RWPE2 (cell line): ENCODE measurements around the gene NONO.

Experiments used
- ATAC-seq: fragments of 200-7000 bp; cut with Tn5 transposase; 3 replicates; pipeline ENCODE4 v1.9.1; 2021; ENCODE audit warnings: low read depth
- DNase-seq: peaks from one replicate; pipeline ENCODE4 v3.0.0-alpha.2; 2020; ENCODE audit warnings: low spot score
- H3K27ac ChIP-seq: fragments of 450-650 bp; 2 replicates; pipeline ENCODE4 v1.5.1; 2017; ENCODE audit warnings: mild to moderate bottlenecking; ENCODE audit not compliant: poor library complexity, severe bottlenecking
- H3K27me3 ChIP-seq: fragments of 250-450 bp; sonication (Bioruptor Pico); 2 replicates; pipeline ENCODE4 v1.5.1; 2021; ENCODE audit warnings: mild to moderate bottlenecking, moderate library complexity; ENCODE audit not compliant: insufficient read depth, poor library complexity, severe bottlenecking
- H3K36me3 ChIP-seq: fragments of 250-450 bp; sonication (Bioruptor Pico); 2 replicates; pipeline ENCODE4 v1.5.1; 2020; ENCODE audit warnings: low read depth, mild to moderate bottlenecking, moderate library complexity
- H3K4me1 ChIP-seq: fragments of 250-450 bp; sonication (Bioruptor Pico); 2 replicates; pipeline ENCODE4 v1.5.1; 2021; ENCODE audit warnings: mild to moderate bottlenecking, moderate library complexity; ENCODE audit not compliant: insufficient read depth, poor library complexity, severe bottlenecking
- H3K4me3 ChIP-seq: fragments of 250-450 bp; sonication (Bioruptor Pico); 2 replicates; pipeline ENCODE4 v1.5.1; 2021; ENCODE audit warnings: mild to moderate bottlenecking, moderate library complexity; ENCODE audit not compliant: severe bottlenecking
- H3K9me3 ChIP-seq: fragments of 250-450 bp; sonication (Bioruptor Pico); 2 replicates; pipeline ENCODE4 v1.5.1; 2021; ENCODE audit warnings: mild to moderate bottlenecking, moderate library complexity; ENCODE audit not compliant: severe bottlenecking
- TF ChIP-seq, protein P1 (sequence below): fragments of 450-650 bp; IDR thresholded peaks from one replicate; pipeline ENCODE4 v1.5.1; 2017; ENCODE audit warnings: mild to moderate bottlenecking, moderate library complexity; ENCODE audit not compliant: poor library complexity, severe bottlenecking

Gene NONO

DNA sequence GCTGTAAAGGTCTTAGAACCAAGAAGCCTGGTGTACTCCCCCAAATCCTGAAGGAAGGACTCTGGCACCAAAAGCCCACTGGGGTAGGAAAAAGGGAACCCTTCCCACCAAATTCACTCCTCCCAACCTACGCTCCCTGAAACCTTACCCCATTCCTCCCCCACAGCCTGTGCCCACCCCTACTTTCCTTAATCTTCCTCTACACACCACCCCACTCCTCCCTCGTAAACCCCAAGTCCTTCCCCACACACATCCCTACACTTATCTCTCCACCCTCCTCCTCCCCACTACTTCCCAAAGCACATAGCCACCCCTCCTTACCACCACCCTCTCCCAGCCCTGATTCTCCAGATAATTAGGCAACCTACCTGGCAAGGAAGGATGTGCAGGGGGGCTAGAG lies 31.2 kb upstream of the NONO start:
- Histone ChIP-seq H3K27me3 (no peaks in the 10 kb centered on the region), H3K9me3 (no peaks in the 10 kb centered on the region), H3K4me1 (no peaks in the 10 kb centered on the region), H3K27ac (no peak overlapping the region), H3K36me3 (no peaks in the 10 kb centered on the region; the same call in 1 of the 2 replicates), H3K4me3 (no peak overlapping the region)
- DNase-seq (no peak), ATAC-seq (no peak)
- TF ChIP-seq, protein P1, sequence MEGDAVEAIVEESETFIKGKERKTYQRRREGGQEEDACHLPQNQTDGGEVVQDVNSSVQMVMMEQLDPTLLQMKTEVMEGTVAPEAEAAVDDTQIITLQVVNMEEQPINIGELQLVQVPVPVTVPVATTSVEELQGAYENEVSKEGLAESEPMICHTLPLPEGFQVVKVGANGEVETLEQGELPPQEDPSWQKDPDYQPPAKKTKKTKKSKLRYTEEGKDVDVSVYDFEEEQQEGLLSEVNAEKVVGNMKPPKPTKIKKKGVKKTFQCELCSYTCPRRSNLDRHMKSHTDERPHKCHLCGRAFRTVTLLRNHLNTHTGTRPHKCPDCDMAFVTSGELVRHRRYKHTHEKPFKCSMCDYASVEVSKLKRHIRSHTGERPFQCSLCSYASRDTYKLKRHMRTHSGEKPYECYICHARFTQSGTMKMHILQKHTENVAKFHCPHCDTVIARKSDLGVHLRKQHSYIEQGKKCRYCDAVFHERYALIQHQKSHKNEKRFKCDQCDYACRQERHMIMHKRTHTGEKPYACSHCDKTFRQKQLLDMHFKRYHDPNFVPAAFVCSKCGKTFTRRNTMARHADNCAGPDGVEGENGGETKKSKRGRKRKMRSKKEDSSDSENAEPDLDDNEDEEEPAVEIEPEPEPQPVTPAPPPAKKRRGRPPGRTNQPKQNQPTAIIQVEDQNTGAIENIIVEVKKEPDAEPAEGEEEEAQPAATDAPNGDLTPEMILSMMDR, result no peak

DNA sequence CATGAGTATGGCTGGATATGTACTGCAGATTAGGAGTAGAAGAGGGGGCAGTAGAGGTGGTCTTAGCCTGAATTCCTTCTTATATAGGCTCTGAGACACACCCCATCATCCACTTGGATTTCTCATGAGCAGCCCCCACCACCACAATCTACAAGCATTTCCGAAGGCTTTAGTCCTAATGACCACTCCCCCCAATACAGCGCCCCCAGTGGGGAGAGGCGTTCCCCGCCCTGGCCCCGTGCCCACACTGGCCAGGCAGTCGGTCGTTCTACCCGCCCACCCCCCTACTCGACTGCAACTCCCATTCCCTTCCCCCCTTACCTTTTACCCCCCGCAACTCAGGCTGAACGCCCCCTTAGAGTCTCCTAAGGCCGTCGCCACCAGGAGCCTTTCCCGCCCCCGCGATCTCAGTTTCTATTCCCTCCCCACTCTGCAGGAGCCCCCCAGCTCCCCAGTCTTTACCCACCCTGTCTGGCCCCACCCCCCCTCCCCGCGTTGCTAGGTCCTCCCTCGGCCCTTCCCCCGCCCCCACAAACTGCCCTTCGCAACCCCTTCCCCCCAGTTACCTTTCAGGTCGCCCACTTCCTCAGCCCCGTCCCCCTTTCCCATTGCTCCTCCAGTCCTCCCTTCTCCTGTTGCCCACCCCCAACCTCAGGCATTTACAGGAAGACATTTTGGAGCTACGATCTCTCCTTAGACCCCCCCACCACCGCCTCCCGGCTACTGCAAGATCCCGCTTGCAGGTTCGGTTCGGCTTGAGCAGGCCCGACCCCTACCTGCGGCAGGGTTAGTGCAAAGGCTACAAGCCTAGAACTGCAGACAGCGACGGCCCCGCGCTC lies 30.0 kb upstream of the NONO start:
- Histone ChIP-seq H3K36me3 (no peaks in the 10 kb centered on the region; the same call in 1 of the 2 replicates), H3K27ac (peak overlapping the region; percentile 31), H3K4me1 (no peaks in the 10 kb centered on the region), H3K4me3 (peak overlapping the region; percentile 67), H3K27me3 (no peaks in the 10 kb centered on the region), H3K9me3 (no peaks in the 10 kb centered on the region)
- ATAC-seq (0 out of 3 replicates have a peak, but pooled peaks have one; percentile 4), DNase-seq (no peak)
- TF ChIP-seq, protein P1, result peak; percentile 34

DNA sequence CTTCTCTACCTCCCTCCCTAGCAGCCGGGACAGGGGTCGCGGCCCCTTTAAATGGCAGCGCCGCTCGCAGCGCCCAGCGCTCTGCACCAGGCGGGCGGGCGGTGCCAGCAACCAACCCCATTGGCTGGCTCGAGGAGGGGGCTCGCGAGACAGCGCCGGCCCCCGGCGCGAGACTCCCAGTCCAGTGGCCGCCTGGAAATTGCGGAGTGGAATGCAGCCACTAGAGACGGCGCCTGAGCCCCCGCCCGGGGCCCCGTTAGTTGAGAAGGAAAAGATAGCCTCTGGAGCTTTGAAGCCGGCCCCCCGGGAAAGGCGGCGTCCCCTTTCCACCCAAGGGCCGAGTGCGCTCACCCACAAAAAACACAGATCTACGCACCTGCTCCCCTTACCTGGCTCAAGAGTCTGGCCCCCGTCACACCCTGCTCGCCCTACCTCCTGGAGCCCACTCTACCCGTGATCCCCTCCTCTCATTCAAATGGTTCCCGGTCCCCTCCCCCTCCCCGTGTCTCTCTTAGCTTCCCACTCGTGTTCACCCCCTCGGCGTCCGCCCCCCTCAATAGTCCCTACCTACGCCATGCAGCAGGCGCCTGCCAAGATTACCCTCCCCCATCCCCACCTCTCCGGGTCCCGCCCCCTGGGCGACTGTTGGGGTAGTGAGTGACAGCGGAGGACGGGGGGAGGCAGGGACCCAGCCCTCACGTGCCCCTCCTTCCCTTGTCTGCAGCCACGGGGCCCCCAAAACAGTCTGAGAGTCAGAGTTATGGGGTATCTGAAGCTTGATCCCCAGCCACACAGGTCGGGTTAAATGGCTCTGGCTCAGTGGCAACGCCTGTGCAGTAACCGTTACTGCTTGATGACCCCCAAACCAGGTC lies 29.1 kb upstream of the NONO start, which contains the start of gene ZMYM3:
Gene ZMYM3 (minus strand): TSS at position 49 of the 872 bp plus-strand sequence. CDS start 885 bp downstream, outside the sequence.
- Histone ChIP-seq H3K36me3 (no peaks in the 10 kb centered on the region; the same call in 1 of the 2 replicates), H3K27me3 (no peaks in the 10 kb centered on the region), H3K9me3 (no peaks in the 10 kb centered on the region), H3K27ac (peak within 1 kb of the TSS; percentile 31), H3K4me1 (no peaks in the 10 kb centered on the region), H3K4me3 (peak within 1 kb of the TSS; percentile 67)
- DNase-seq, result peak; percentile 69
- TF ChIP-seq, protein P1, result no peak
- ATAC-seq, result peak; percentile 92

DNA sequence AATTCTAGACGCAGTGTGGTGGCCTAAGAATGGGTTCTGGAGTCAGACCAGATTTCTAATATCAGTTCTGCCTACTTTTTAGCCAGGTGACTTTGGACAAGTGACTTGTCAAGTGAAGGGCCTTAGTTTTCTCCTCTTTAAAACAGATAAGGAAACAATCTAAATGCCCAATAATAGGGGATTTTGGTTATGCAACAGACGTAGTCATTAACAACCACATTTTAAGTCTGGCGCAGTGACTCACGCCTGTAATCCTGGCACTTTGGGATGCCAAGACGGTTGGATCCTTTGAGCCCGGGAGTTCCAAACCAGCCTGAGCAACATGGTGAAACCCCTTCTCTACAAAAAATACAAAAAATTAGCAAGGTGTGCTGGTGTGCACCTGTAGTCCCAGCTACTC lies 27.4 kb upstream of the NONO start:
- H3K9me3 ChIP-seq, result no peaks in the 10 kb centered on the region
- no peak overlapping the region for H3K27ac ChIP-seq
- DNase-seq, result no peak
- H3K4me3 ChIP-seq, result no peak overlapping the region
- no peak for ATAC-seq
- H3K36me3 ChIP-seq, result no peaks in the 10 kb centered on the region
- H3K27me3 ChIP-seq, result no peaks in the 10 kb centered on the region
- TF ChIP-seq, protein P1, result no peak
- no peaks in the 10 kb centered on the region for H3K4me1 ChIP-seq
